GM19324 (cell line): ENCODE data around the gene SART1.
"Not testable (repeated sequence)": the region's sequence is repeated elsewhere in the genome, so short reads cannot be mapped to it uniquely, and the experiment has no call there.

Source experiments
- ATAC-seq: cut with Tn5 transposase; IDR thresholded peaks from one replicate; pipeline ENCODE4 v1.9.1; 2021; ENCODE audit warnings: mild to moderate bottlenecking, moderate library complexity; ENCODE audit not compliant: unreplicated experiment, low FRiP score

SART1 gene

GRCh38 chr11:65931773-65932557 is 29.6 kb upstream of the SART1 start:
- no peak for ATAC-seq

GRCh38 chr11:65932558-65932919 is 29.0 kb upstream of the SART1 start:
- no peak for ATAC-seq

GRCh38 chr11:65934014-65934413 is 27.5 kb upstream of the SART1 start:
- no peak for ATAC-seq

- ATAC-seq = no peak
These were observed 23.8 kb upstream of the SART1 start for GRCh38 chr11:65937766-65938165.

GRCh38 chr11:65941720-65942310 is 19.7 kb upstream of the SART1 start:
- no peak for ATAC-seq

GRCh38 chr11:65942531-65942930 is 19.0 kb upstream of the SART1 start:
- no peak for ATAC-seq

GRCh38 chr11:65944191-65944590 is 17.3 kb upstream of the SART1 start:
- no peak for ATAC-seq

- ATAC-seq = no peak
These were observed 16.8 kb upstream of the SART1 start for GRCh38 chr11:65944767-65945166.

- ATAC-seq = no peak
These were observed 16.1 kb upstream of the SART1 start, which contains the start of gene TSGA10IP for GRCh38 chr11:65945430-65945911. TSS of gene TSGA10IP (plus strand) at chr11:65945480. CDS start at chr11:65945676, 196 bp downstream.

- no peak for ATAC-seq
These were observed 15.5 kb upstream of the SART1 start for GRCh38 chr11:65945941-65946558.

- ATAC-seq = no peak
These were observed 14.9 kb upstream of the SART1 start for GRCh38 chr11:65946655-65947054.

- no peak for ATAC-seq
These were observed 14.4 kb upstream of the SART1 start for GRCh38 chr11:65947133-65947532.

GRCh38 chr11:65947603-65948125 is 13.9 kb upstream of the SART1 start:
- ATAC-seq = no peak

- not testable (repeated sequence) for ATAC-seq
These were observed 10.8 kb upstream of the SART1 start for GRCh38 chr11:65950711-65951110.

- not testable (repeated sequence) for ATAC-seq
These were observed 9.9 kb upstream of the SART1 start for GRCh38 chr11:65951641-65952040.

- no peak for ATAC-seq
These were observed 9.4 kb upstream of the SART1 start for GRCh38 chr11:65952052-65952521.

GRCh38 chr11:65953471-65953870 is 8.1 kb upstream of the SART1 start:
- ATAC-seq = no peak

- ATAC-seq = no peak
These were observed 6.8 kb upstream of the SART1 start for GRCh38 chr11:65954771-65955170.

- no peak for ATAC-seq
These were observed 3.2 kb upstream of the SART1 start for GRCh38 chr11:65958291-65958690.

GRCh38 chr11:65958774-65959420 is 2.6 kb upstream of the SART1 start:
- ATAC-seq = no peak

GRCh38 chr11:65960824-65961266 is 689 bp upstream of the SART1 start:
- ATAC-seq = no peak
